ENCODE measurements around the gene TUBB2A.
"Not testable (repeated sequence)": the region's sequence is repeated elsewhere in the genome, so short reads cannot be mapped to it uniquely, and the experiment has no call there.

The TUBB2A gene

GRCh38 chr6:3152689-3153088 is 4.7 kb downstream of the TUBB2A start:
- DNase-seq, result no peak

DNA sequence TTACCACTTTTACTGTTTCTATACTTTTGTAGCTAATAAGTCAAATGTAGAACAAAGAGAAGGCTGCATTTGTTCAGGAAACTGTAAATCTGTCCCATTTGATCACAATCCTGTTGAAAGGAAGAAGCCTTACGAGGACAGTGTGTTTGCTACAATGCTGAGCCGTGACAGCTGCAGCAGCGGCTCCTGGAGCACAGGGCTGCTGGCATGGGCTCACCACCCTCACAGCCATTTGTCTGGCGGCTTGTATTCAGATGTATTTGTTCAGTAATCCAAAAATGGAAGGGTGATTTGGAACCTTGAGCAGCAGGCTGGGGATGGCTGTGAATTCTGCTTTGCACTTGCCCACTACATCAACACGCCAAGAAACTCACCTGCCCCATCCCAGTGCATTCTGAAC is 5.7 kb downstream of the TUBB2A start:
- DNase-seq, result no peak

- no peak for DNase-seq
Observed at GRCh38 chr6:3147914-3148757, 9.2 kb downstream of the TUBB2A start.

GRCh38 chr6:3144571-3144970 is 12.8 kb downstream of the TUBB2A start:
- DNase-seq, result no peak

GRCh38 chr6:3143158-3143557 is 14.2 kb downstream of the TUBB2A start:
- DNase-seq, result no peak

- no peak for DNase-seq
Observed at GRCh38 chr6:3142536-3142935, 14.8 kb downstream of the TUBB2A start.

DNA sequence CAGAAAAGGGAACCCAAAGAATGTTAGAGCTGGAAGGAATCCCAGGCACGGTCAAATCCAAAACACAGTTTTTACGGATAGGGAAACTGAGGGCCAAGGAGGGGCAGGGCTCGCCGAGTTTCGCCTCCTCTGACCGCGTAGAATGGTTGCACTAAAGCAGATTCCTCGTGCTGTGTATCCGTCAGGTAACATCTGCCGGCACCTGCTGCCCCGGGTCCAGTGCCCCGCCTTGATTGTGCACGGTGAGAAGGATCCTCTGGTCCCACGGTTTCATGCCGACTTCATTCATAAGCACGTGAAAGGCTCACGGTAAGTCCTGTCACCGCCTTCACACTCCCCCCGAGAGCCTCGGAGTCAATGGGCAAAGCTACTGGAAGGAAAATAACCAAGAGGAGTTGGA is 17.1 kb downstream of the TUBB2A start:
- DNase-seq, result no peak

DNA sequence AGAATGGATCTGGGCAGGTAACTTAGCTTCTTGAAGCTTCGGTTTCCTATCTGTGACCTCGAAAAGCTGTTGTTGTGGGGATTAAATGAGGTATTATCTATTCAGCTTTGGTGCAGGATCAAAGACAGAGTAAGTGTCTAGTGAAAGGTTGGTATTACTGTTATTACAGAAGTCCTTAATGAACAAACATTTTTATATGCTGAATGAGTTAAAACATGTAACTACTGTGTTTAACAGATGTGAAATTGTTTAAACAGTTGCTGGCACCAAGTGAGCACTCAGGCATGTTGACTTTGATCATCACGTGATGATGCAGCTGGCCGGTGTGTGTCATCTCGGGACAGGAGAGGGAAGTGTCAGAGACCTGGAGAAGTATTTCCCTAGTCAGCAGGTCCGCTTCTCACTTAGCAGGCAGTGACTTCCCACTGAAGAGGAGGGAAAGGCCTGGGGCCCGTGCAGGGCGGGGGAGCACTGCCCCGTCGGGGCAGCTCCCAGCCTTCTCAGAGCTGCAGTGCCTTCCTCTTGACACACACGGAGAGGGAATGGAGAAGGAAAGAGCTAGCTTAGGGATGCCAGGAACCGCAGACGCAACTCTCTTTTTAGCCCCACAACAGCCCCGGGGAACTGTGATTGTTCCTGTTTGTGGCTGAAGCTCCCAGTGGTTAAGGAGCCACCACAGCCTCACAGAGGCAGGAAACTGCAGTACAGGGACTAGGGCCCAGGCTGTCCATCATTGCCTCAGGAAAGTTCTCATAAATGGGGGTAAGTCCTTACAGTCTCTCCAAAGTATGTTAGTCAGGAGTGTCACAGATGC is 18.0 kb downstream of the TUBB2A start:
- peak in 1 of 2 donors; percentile 45 for DNase-seq

DNA sequence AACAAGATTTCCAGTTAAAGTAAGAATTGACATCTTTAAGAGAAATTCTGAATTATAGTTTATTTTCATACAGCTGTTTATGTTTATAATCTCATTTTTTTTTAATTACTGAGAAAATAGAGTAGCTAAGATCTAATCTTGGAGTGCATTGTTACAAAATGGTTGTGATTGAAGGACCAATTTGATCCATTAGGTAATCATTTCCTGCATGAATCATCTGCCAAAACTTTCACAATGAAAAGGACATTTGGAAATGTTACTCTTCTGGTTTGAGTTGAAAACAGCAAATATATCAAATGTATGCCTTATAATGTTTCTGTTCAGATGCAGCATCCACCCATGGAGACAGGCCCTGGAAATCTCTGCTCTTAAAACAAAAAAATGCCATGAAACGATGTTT is 19.0 kb downstream of the TUBB2A start:
- no peak for DNase-seq

GRCh38 chr6:3137873-3138272 is 19.5 kb downstream of the TUBB2A start:
- not testable (repeated sequence) for DNase-seq

DNA sequence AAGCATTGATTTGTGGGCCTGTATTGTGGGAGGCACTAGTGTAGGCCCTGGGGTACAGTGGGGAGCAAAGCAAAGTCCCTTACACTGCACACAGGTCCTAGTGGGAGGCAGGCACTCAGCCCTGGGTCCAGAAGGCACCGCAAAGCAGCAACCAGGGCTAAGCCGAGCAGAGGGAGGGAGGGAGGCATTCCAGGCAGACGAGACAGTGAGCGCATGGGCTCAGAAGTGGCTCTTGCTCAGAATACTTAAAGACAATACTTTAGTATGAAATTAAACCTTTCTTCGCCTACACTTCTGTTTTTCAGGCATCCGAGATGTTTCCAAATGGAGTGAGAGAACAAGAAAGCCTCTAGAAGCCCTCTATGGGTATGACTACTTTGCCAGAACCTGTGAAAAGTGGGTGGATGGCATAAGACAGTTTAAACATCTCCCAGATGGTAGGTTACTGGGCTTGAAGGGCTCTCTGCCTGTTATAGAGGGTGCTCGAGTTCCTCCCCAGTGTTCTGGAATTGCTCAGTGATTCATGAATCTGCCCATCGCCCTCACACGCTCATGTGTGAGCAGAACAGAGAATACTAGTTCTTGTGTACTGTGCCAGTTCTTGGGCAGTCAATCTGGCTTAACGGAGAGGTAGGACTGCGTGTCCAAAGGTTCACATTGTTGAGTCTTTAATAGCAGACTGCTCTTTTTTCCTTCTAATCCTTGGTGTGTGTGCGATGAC is 20.1 kb downstream of the TUBB2A start:
- peak in 1 of 2 donors; percentile 54 for DNase-seq

DNA sequence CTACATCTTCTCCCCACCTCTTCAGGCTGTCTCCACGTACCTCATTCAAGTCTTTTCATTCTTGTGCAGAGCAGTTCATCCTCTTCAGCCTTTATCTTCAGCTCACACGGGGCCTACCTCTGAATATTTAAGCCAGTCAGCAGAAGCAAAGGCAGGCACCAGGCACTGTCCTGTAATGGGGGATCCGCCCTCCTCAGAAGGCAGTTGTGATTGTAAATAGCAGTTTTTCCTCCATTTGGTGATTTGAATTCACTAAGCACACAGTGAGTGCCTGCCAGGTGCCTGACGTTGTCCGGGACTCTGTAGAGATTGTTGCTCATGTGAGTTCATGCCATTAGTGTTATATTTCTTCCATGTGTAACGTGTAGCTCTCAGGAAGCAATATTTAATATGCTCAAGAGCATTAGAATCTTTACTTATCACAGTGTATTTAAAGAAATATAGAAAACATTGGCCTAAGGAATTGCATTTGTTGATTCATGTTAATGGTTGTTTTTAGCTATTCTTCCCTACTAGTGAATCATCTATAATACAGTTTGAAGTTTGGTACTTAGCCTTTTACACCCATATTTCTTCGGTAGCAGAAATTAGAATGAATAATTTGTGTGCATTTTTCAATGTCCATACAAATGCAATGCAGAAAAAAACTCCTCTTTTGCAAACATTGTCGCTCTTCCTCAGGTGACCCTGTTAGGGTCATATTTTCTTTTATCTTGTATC is 20.9 kb downstream of the TUBB2A start:
- DNase-seq, result no peak

GRCh38 chr6:3135668-3136291 is 21.6 kb downstream of the TUBB2A start:
- DNase-seq, result no peak

GRCh38 chr6:3133515-3133914 is 23.8 kb downstream of the TUBB2A start:
- no peak for DNase-seq

- DNase-seq, result no peak
Observed at GRCh38 chr6:3131695-3132094, 25.6 kb downstream of the TUBB2A start.

- DNase-seq, result no peak
Observed at GRCh38 chr6:3128356-3129108, 28.8 kb downstream of the TUBB2A start.

GRCh38 chr6:3125815-3126214 is 31.5 kb downstream of the TUBB2A start:
- DNase-seq, result no peak

- DNase-seq, result no peak
Observed at GRCh38 chr6:3124667-3125066, 32.7 kb downstream of the TUBB2A start.

GRCh38 chr6:3122823-3123182 is 34.5 kb downstream of the TUBB2A start:
- DNase-seq, result no peak

DNA sequence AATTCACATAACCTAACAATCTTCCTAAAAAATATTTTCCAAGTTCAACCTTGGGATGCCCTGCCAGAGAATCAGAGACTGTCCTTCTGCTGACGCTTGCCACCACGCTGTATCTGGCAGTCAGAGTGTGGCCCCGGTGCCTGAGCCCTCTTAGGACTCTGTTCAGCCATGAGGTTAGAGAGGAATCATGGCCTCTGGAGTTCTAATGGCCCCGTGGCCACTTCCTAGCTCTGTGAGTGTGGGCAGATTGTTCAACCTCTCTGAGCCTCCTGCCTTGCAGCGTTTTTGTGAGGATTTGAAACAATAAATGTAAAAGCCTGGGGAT is 36.6 kb downstream of the TUBB2A start:
- DNase-seq, result no peak

- peak in 1 of 2 donors; percentile 42 for DNase-seq
Observed at GRCh38 chr6:3119040-3119723, 38.2 kb downstream of the TUBB2A start.

All from hippocampal formation (tissue), 2 donors.